Fibroblast of lung (primary cell): ENCODE results near the gene PDE3B.

Source experiments
- CTCF ChIP-seq, 2 donors: IDR thresholded peaks in 1 of 2; conservative IDR thresholded peaks in 1 of 2; 1 replicate in 1 of 2; 2 replicates in 1 of 2; pipeline ENCODE4 v1.5.1; 2011 to 2012; ENCODE audit warnings: low read length in 2 of 2, control low read depth in 1 of 2, inconsistent platforms in 1 of 2, low read depth in 1 of 2, mild to moderate bottlenecking in 1 of 2
- EZH2 ChIP-seq: IDR thresholded peaks from 2 replicates; pipeline ENCODE4 v1.5.1; 2012; ENCODE audit warnings: low read length, control low read depth, mild to moderate bottlenecking; ENCODE audit errors: missing control alignments

- TF ChIP-seq CTCF (conservative IDR thresholded peaks at IDR 0.05 in 1 of 2, IDR thresholded peaks at IDR 0.05 in 1 of 2; ENCODE audit: low read depth in 1 of 2, low read length in 2 of 2) (no peak), EZH2 (no peak)
Measured at GRCh38 chr11:14611939-14612338, 31.7 kb upstream of the PDE3B start.
